Heart left ventricle (tissue), 13 donors: ENCODE results near the gene TOX2.

Experiments
- POLR2A ChIP-seq, 2 donors: fragments of 450-650 bp; IDR thresholded peaks; one replicate each; pipeline ENCODE4 v1.6.1; 2017; ENCODE audit warnings: antibody characterized with exemption in 2 of 2, mild to moderate bottlenecking in 2 of 2, moderate library complexity in 2 of 2
- TF ChIP-seq, protein P1 (sequence below), 12 donors: fragments of 200-600 bp; sonication (generic) in 4 of 12; IDR thresholded peaks; one replicate each; pipeline versions ENCODE4 v1.5.0 to v1.8.0; 2018 to 2022; ENCODE audit warnings: antibody characterized with exemption in 12 of 12, mild to moderate bottlenecking in 5 of 12
- donor health status: ischemic (EF 13 %, LVEDD 7.1; RV severe dilation, severe dysfunction).
- donor health status: DM: no; HTN: yes; CAD: no.
- donor health status: DM: no; HTN: no; CAD: no.
- donor health status: ischemic (EF 25% LVEDD 6.9; RV normal size, moderate dysfunction).
- donor health status: ischemic (EF 25% LVEDD 5.7; RV mildly dilated, moderate dysfunction).
- donor health status: ischemic (EF 35%, LVEDD 5.7; RV mildly dilated, moderate dysfunction).
- donor health status: nonischemic (EF 11% LVEDD 7.7; RV severe dilation, severe dysfunction).
- donor health status: DM: yes; HTN: yes; CAD: no.
- donor health status: PGD.
- donor health status: ischemic (EF 29% LVEDD 5.4; RV normal size, mild dysfunction).
- donor health status: nonischemic (EF 23%, LVEDD 6.1; RV moderate dilation, normal function).

DNA sequence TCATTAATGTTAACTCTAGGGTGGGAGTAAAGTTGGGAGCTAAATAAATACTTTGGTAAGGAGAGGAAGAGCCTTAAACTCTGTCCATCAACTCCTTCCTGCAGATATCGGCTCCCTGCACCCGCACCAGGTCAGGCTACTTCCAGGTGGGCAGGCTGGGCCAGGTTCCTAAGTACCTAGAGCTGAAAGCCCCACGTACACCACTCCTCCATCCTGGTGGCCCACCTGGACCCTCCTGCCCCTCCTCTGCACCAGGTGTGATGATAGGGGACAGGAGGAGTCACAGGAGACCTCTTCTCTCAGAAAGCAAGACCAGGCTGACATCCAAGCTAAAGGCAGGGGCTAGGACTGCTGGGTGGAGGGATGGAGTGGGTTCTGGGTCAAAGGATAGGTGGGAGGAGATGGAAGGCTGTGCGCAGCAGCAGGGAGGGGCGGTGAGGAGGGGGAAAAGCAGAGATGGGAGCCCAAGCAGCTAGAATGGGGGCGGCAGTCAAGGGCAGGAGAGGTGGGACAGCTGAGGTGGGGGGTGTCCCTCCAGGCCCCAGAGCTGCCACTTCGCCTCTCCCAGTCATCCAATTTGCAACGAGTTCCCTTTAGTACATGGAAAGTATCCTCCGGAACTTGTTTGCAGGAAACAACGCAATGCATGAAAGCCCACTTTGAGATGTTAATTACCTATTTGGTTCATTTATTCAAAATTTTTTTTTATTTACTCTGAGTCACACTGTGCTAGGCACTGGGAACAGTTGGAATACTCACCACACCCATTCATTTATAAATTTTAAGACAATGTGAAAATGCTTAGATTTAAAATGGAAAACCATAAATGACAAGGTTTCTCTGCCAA, 15.2 kb upstream of the TOX2 start:
- TF ChIP-seq POLR2A (IDR thresholded peaks at IDR 0.05): no peak
- TF ChIP-seq, protein P1, sequence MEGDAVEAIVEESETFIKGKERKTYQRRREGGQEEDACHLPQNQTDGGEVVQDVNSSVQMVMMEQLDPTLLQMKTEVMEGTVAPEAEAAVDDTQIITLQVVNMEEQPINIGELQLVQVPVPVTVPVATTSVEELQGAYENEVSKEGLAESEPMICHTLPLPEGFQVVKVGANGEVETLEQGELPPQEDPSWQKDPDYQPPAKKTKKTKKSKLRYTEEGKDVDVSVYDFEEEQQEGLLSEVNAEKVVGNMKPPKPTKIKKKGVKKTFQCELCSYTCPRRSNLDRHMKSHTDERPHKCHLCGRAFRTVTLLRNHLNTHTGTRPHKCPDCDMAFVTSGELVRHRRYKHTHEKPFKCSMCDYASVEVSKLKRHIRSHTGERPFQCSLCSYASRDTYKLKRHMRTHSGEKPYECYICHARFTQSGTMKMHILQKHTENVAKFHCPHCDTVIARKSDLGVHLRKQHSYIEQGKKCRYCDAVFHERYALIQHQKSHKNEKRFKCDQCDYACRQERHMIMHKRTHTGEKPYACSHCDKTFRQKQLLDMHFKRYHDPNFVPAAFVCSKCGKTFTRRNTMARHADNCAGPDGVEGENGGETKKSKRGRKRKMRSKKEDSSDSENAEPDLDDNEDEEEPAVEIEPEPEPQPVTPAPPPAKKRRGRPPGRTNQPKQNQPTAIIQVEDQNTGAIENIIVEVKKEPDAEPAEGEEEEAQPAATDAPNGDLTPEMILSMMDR (IDR thresholded peaks at IDR 0.05): no peak
